Measurements from ENCODE around the gene TRIM17.

TRIM17 gene

GRCh38 chr1:228408869-228409805 lies 7.5 kb downstream of the TRIM17 start:
- TF ChIP-seq FOXM1 (IDR thresholded peaks at IDR 0.05; ENCODE audit: borderline replicate concordance, low read depth) (no peak), CEBPB (IDR thresholded peaks at IDR 0.05) (no peak), TEAD4 (IDR thresholded peaks at IDR 0.05) (no peak), REST (IDR thresholded peaks at IDR 0.05; ENCODE audit: low read depth) (no peak), TAF1 (IDR thresholded peaks at IDR 0.05; ENCODE audit: low read depth) (no peak), CREB1 (IDR thresholded peaks at IDR 0.05; ENCODE audit: low read depth) (no peak), NFIC (IDR thresholded peaks at IDR 0.05) (no peak), EGR1 (IDR thresholded peaks at IDR 0.05) (no peak), YY1 (IDR thresholded peaks at IDR 0.05; ENCODE audit: low read depth) (no peak), EP300 (IDR thresholded peaks at IDR 0.05; ENCODE audit: borderline replicate concordance) (no peak), ZBTB7A (IDR thresholded peaks at IDR 0.05; ENCODE audit: low read depth) (no peak), TCF12 (IDR thresholded peaks at IDR 0.05; ENCODE audit: low read depth) (no peak), RAD21 (IDR thresholded peaks at IDR 0.05; ENCODE audit: low read depth) (no peak)
- TF ChIP-seq, protein P1, sequence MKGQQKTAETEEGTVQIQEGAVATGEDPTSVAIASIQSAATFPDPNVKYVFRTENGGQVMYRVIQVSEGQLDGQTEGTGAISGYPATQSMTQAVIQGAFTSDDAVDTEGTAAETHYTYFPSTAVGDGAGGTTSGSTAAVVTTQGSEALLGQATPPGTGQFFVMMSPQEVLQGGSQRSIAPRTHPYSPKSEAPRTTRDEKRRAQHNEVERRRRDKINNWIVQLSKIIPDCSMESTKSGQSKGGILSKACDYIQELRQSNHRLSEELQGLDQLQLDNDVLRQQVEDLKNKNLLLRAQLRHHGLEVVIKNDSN (IDR thresholded peaks at IDR 0.05) = no peak
- TF ChIP-seq, protein P2, sequence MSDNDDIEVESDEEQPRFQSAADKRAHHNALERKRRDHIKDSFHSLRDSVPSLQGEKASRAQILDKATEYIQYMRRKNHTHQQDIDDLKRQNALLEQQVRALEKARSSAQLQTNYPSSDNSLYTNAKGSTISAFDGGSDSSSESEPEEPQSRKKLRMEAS (IDR thresholded peaks at IDR 0.05) = no peak

DNA sequence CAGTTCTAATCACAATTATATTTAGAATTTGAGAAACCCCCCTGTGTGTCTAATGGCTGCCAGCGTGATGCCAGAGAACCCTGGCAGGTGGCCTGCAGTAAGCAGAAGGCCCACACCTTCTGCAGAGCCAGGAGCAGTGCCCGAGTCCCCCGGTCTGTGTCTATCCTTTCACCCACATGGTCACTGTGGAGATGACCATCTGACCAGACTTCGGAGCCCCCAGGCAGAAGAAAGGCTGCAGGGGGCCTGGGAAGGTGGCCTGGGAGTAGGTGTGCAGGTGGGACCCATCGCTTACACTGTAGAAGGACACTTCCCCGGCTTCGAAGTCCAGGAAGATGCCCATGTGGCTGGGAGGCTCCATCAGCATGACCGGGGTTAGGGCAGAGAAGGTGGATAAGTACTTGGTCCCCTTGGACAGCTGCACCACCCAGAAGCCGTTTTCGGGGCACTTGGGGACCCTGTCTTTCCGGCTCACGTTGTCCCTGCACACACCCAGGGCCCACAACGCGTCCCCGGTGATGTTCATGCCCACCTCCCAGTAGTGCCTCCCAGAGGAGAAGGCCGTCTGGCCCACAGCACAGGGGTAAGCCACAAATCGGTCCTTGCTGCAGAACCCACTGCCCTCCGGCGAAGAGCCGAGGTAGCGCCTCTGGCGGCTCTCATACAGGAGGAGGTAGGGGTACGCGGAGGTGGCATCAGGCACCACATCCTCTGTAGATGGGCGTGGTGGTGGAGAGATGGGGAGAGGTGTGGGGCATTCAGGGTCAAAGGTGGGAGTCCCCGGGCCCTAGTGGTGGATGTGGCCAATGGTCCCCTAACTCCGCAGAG lies 8.4 kb downstream of the TRIM17 start:
- no peak for TF ChIP-seq EGR1 (IDR thresholded peaks at IDR 0.05)
- no peak for TF ChIP-seq CEBPB (IDR thresholded peaks at IDR 0.05)
- no peak for TF ChIP-seq TCF12 (IDR thresholded peaks at IDR 0.05; ENCODE audit: low read depth)
- no peak for TF ChIP-seq TAF1 (IDR thresholded peaks at IDR 0.05; ENCODE audit: low read depth)
- TF ChIP-seq EP300 (IDR thresholded peaks at IDR 0.05; ENCODE audit: borderline replicate concordance) = no peak
- TF ChIP-seq, protein P2 (IDR thresholded peaks at IDR 0.05) = no peak
- TF ChIP-seq, protein P1 (IDR thresholded peaks at IDR 0.05) = no peak
- no peak for TF ChIP-seq REST (IDR thresholded peaks at IDR 0.05; ENCODE audit: low read depth)
- TF ChIP-seq RAD21 (IDR thresholded peaks at IDR 0.05; ENCODE audit: low read depth) = no peak
- no peak for TF ChIP-seq NFIC (IDR thresholded peaks at IDR 0.05)
- TF ChIP-seq ZBTB7A (IDR thresholded peaks at IDR 0.05; ENCODE audit: low read depth) = no peak
- no peak for TF ChIP-seq CREB1 (IDR thresholded peaks at IDR 0.05; ENCODE audit: low read depth)
- no peak for TF ChIP-seq TEAD4 (IDR thresholded peaks at IDR 0.05)
- no peak for TF ChIP-seq FOXM1 (IDR thresholded peaks at IDR 0.05; ENCODE audit: borderline replicate concordance, low read depth)
- TF ChIP-seq YY1 (IDR thresholded peaks at IDR 0.05; ENCODE audit: low read depth) = no peak

DNA sequence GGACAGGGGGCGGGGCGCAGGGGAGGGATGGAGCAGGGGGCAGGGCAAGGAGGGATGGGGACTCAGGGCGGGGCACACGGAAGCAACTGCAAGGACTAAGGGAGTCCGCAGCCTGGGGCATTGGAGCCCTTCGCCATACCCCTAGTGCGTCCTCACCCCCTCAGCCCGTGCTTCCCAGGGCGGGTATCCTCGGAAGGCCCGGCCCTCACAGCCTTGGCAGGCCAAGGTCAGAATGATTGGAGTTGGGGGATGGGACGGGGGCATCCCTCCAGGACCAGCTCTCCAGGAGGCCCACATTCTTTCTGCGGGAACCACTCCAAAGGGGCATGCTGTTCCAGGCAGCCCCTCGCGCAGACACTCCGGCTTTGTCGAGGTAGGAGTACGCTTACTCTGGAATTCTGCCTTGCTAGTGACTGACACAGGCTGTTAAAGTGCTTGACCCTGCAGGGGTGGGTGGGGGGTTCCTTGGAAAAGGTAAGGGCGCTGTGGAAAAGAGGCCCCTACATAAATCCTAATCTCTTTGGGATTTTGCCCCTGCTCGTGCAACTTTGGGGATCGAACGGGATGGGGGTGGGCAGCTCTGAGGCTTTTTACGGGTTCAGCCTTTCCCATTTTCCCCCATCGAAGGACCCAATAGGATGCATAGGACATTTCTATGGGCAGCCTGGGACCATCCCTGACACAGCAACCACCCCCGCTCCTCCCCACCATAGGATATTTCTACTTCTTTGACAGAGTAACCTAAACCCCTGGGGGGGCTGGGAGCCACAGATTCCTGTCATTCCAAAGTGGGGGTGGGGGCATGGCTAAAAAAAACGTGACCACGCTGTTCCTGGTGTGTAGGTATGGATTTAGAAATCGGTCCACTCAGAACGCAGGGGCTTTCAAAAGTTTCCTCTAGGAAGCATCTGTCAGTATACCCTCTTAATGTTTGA lies 9.3 kb downstream of the TRIM17 start:
- TF ChIP-seq, protein P2 (IDR thresholded peaks at IDR 0.05) = no peak
- TF ChIP-seq YY1 (IDR thresholded peaks at IDR 0.05; ENCODE audit: low read depth) = no peak
- TF ChIP-seq REST (IDR thresholded peaks at IDR 0.05; ENCODE audit: low read depth) = no peak
- TF ChIP-seq NFIC (IDR thresholded peaks at IDR 0.05) = no peak
- no peak for TF ChIP-seq RAD21 (IDR thresholded peaks at IDR 0.05; ENCODE audit: low read depth)
- peak; percentile 59 for TF ChIP-seq TEAD4 (IDR thresholded peaks at IDR 0.05)
- no peak for TF ChIP-seq CEBPB (IDR thresholded peaks at IDR 0.05)
- TF ChIP-seq ZBTB7A (IDR thresholded peaks at IDR 0.05; ENCODE audit: low read depth) = peak; percentile 39
